GM12892 (cell line): Measurements from ENCODE around the gene ZNF474.

Source experiments
- POLR2A ChIP-seq: IDR thresholded peaks from 2 replicates; pipeline ENCODE4 v1.6.1; 2011; ENCODE audit warnings: low read depth, low read length, control low read depth
- POLR2AphosphoS5 ChIP-seq: IDR thresholded peaks from 2 replicates; pipeline ENCODE4 v1.6.1; 2011; ENCODE audit warnings: low read depth, low read length, control low read depth
- TAF1 ChIP-seq: IDR thresholded peaks from 2 replicates; pipeline ENCODE4 v1.6.1; 2011; ENCODE audit warnings: low read depth, mild to moderate bottlenecking, control low read depth, low read length, borderline replicate concordance

- TF ChIP-seq POLR2A, result no peak
- no peak for TF ChIP-seq POLR2AphosphoS5
- no peak for TF ChIP-seq TAF1
These were observed 40.0 kb upstream of the ZNF474 start for GRCh38 chr5:122089096-122090013.
